Heart left ventricle (tissue), 16 donors: Measurements from ENCODE around the gene HHAT. TPM values are rescaled to one million over a fixed set of nuclear protein-coding genes. Genes with fewer than 3 reads are reported as not detected.

Experiments used
- ATAC-seq, 4 donors: fragments of 200-7000 bp; cut with Tn5 transposase; one replicate each; pipeline ENCODE4 v1.9.1; 2020 to 2022; ENCODE audit warnings: moderate library complexity in 4 of 4, mild to moderate bottlenecking in 3 of 4, moderate number of reproducible peaks in 1 of 4
- DNase-seq, 5 donors: peaks; one replicate each; pipeline ENCODE4 v3.0.0-alpha.2; 2020
- H3K27ac ChIP-seq, 12 donors: fragments of 200-600 bp; sonication (generic) in 4 of 12; one replicate each; pipeline versions ENCODE4 v1.5.0 to v1.8.0; 2016 to 2022; ENCODE audit warnings: mild to moderate bottlenecking in 2 of 12
- H3K27me3 ChIP-seq, 9 donors: fragments of 200-600 bp; sonication (generic) in 2 of 9; one replicate each; pipeline versions ENCODE4 v1.5.1 to v1.8.0; 2016 to 2022; ENCODE audit warnings: mild to moderate bottlenecking in 3 of 9
- H3K36me3 ChIP-seq, 9 donors: fragments of 200-600 bp; sonication (generic) in 2 of 9; one replicate each; pipeline versions ENCODE4 v1.5.0 to v1.8.0; 2018 to 2022; ENCODE audit warnings: mild to moderate bottlenecking in 2 of 9
- H3K4me1 ChIP-seq, 12 donors: fragments of 200-600 bp; sonication (generic) in 4 of 12; one replicate each; pipeline versions ENCODE4 v1.5.0 to v1.8.0; 2016 to 2022; ENCODE audit warnings: mild to moderate bottlenecking in 3 of 12
- H3K4me3 ChIP-seq, 12 donors: fragments of 200-600 bp; sonication (generic) in 4 of 12; one replicate each; pipeline versions ENCODE4 v1.5.0 to v1.8.0; 2017 to 2022; ENCODE audit warnings: mild to moderate bottlenecking in 9 of 12, moderate library complexity in 4 of 12
- H3K9me3 ChIP-seq, 12 donors: fragments of 200-600 bp; sonication (generic) in 4 of 12; one replicate each; pipeline versions ENCODE4 v1.5.0 to v1.8.0; 2016 to 2022; ENCODE audit warnings: mild to moderate bottlenecking in 1 of 12
- POLR2A ChIP-seq, 2 donors: fragments of 450-650 bp; IDR thresholded peaks; one replicate each; pipeline ENCODE4 v1.6.1; 2017; ENCODE audit warnings: antibody characterized with exemption in 2 of 2, mild to moderate bottlenecking in 2 of 2, moderate library complexity in 2 of 2
- WGBS, 4 donors: extraction: QIAGEN DNeasy Blood & Tissue Kit in 2 of 4; methylation state at CpG; one replicate each; pipeline versions ENCODE4 v1.1.5 to v1.1.7; 2013 to 2018; 5-methylcytosine and 5-hydroxymethylcytosine counted together
- intact Hi-C, 10 donors: fragments of 100-400 bp; cut with DNase I; formaldehyde crosslinking; loops; one replicate each; pipeline versions ENCODE4 v1.11.1 to v1.14.2; 2022
- polyA plus RNA-seq, 2 donors: library from polyadenylated mRNA; stranded (reverse); fragments of 200-250 nt; gene quantifications; one replicate each; pipeline ENCODE4 v1.2.3, GENCODE V29; 2013
- total RNA-seq, 9 donors: library from RNA; depleted of rRNA in 2 of 9; stranded (reverse); fragments of >200 nt in 2 of 9; fragmentation: NEBNext Ultra II Directional in 3 of 9; extraction: Animal tissue kit (Norgen Biotek cat#: 25700) in 3 of 9; gene quantifications; one replicate each; pipeline versions ENCODE4 v1.1.0 to v1.2.4, GENCODE V29; 2016 to 2023
- TF ChIP-seq, protein P1 (sequence below), 12 donors: fragments of 200-600 bp; sonication (generic) in 4 of 12; IDR thresholded peaks; one replicate each; pipeline versions ENCODE4 v1.5.0 to v1.8.0; 2018 to 2022; ENCODE audit warnings: antibody characterized with exemption in 12 of 12, mild to moderate bottlenecking in 5 of 12
- donor health status: ischemic (EF 13 %, LVEDD 7.1; RV severe dilation, severe dysfunction).
- donor health status: healthy with polysubstance abuse.
- donor health status: DM: no; HTN: yes; CAD: no.
- donor health status: DM: no; HTN: no; CAD: no.
- donor health status: ischemic (EF 25% LVEDD 6.9; RV normal size, moderate dysfunction).
- donor health status: ischemic (EF 25% LVEDD 5.7; RV mildly dilated, moderate dysfunction).
- donor health status: healthy.
- donor health status: DM: yes; HTN: yes; CAD: no.
- donor health status: ischemic (EF 35%, LVEDD 5.7; RV mildly dilated, moderate dysfunction).
- donor health status: nonischemic (EF 11% LVEDD 7.7; RV severe dilation, severe dysfunction).
- donor health status: DM: yes; HTN: yes; CAD: no.
- donor health status: PGD.
- donor health status: ischemic (EF 29% LVEDD 5.4; RV normal size, mild dysfunction).
- donor health status: nonischemic (EF 23%, LVEDD 6.1; RV moderate dilation, normal function).

HHAT gene
- total and polyA plus RNA-seq, 11 donors: 0.98 to 4.7 (median 2.8) TPM

GRCh38 chr1:210373878-210374599, 45.3 kb downstream of the HHAT start:
- TF ChIP-seq, protein P1, sequence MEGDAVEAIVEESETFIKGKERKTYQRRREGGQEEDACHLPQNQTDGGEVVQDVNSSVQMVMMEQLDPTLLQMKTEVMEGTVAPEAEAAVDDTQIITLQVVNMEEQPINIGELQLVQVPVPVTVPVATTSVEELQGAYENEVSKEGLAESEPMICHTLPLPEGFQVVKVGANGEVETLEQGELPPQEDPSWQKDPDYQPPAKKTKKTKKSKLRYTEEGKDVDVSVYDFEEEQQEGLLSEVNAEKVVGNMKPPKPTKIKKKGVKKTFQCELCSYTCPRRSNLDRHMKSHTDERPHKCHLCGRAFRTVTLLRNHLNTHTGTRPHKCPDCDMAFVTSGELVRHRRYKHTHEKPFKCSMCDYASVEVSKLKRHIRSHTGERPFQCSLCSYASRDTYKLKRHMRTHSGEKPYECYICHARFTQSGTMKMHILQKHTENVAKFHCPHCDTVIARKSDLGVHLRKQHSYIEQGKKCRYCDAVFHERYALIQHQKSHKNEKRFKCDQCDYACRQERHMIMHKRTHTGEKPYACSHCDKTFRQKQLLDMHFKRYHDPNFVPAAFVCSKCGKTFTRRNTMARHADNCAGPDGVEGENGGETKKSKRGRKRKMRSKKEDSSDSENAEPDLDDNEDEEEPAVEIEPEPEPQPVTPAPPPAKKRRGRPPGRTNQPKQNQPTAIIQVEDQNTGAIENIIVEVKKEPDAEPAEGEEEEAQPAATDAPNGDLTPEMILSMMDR (IDR thresholded peaks at IDR 0.05): peak; percentile 24 to 65 (median 42)
- no peak for TF ChIP-seq POLR2A (IDR thresholded peaks at IDR 0.05)
- Histone ChIP-seq H3K9me3 (no peaks in the 10 kb centered on the region), H3K27ac (peak overlapping the region in 1 of 12 donors; percentile 14), H3K4me3 (no peak overlapping the region), H3K27me3 (no peaks in the 10 kb centered on the region), H3K4me1 (peaks cover 0 to 14% (median 0%) of the 10 kb centered on the region in 12 donors), H3K36me3 (no peaks in the 10 kb centered on the region)
- DNase-seq: peak in 1 of 5 donors; percentile 45
- peak in 2 of 4 donors; percentile 55 to 72 for ATAC-seq
- intact Hi-C loops: no loop called here
- 51 to 60% (median 55%) methylated on average over 9 of the region's 9 CpGs for WGBS, 4 donors

DNA sequence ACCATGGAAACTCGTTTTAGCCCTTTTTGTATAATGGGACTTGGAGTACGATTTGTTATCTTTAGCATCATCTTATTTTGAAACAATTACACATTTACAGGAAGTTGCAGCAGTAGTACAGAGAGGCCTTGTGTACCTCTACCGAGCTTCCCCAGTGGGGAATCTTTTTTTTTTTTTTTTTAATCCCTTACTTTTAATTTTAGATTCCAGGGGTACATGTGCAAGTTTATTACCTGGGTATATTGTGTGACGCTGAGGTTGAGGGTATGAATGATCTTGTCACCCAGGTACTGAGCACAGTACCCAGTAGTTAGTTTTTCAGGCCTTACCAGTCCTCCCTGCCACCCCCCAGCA, 45.9 kb downstream of the HHAT start:
- TF ChIP-seq, protein P1 (IDR thresholded peaks at IDR 0.05): no peak
- H3K4me1 ChIP-seq: peaks cover 0 to 14% (median 0%) of the 10 kb centered on the region in 12 donors
- WGBS, 4 donors: 44 to 66% (median 57%) methylated on average over 4 of the region's 4 CpGs
- intact Hi-C loops: no loop called here
- no peak for DNase-seq
- no peaks in the 10 kb centered on the region for H3K9me3 ChIP-seq
- no peaks in the 10 kb centered on the region for H3K36me3 ChIP-seq
- no peak overlapping the region for H3K27ac ChIP-seq
- no peak overlapping the region for H3K4me3 ChIP-seq
- ATAC-seq: no peak
- H3K27me3 ChIP-seq: no peaks in the 10 kb centered on the region

DNA sequence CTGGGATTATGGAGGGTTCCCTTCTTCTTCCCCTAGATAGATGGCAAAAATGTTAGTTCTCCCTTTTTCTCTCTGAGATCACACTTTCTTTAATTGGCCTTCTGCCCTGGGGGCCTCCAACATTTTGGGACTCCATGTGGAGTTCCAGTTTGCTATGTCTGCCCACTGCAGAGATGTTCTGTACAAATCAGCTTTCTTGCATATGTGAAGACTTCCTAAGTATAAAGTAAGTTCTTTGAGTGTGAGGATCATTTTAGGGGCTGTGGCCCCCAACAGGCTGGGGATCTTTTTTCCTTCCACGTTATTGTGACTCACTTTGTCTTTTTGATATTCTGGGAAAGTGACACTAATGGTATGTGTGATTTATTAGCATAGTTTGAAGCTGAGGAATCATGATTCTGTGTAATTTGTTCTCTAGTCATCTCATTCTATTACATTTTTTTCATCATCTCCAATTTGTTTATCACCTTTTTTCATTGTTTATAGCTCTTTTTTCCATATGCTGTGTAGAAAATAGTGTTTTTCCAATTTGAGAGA, 48.2 kb downstream of the HHAT start:
- intact Hi-C loops: no loop called here
- ATAC-seq: no peak
- no peak for DNase-seq
- Histone ChIP-seq H3K27ac (no peak overlapping the region), H3K9me3 (no peaks in the 10 kb centered on the region), H3K27me3 (no peaks in the 10 kb centered on the region), H3K36me3 (no peaks in the 10 kb centered on the region), H3K4me1 (peaks cover 0 to 14% (median 0%) of the 10 kb centered on the region in 12 donors), H3K4me3 (no peak overlapping the region)
- WGBS, 4 donors: 48 to 78% (median 66%) methylated on average over 1 of the region's 1 CpG
- no peak for TF ChIP-seq POLR2A (IDR thresholded peaks at IDR 0.05)
- TF ChIP-seq, protein P1 (IDR thresholded peaks at IDR 0.05): no peak

- no peaks in the 10 kb centered on the region for H3K36me3 ChIP-seq
- TF ChIP-seq, protein P1 (IDR thresholded peaks at IDR 0.05): no peak
- TF ChIP-seq POLR2A (IDR thresholded peaks at IDR 0.05): no peak
- intact Hi-C loops: no loop called here
- H3K27ac ChIP-seq: peak overlapping the region in 2 of 12 donors; percentile 6 to 9
- no peak overlapping the region for H3K4me3 ChIP-seq
- no peaks in the 10 kb centered on the region for H3K9me3 ChIP-seq
- ATAC-seq (no peak), DNase-seq (no peak)
- peaks cover 0 to 14% (median 0%) of the 10 kb centered on the region in 12 donors for H3K4me1 ChIP-seq
- no peaks in the 10 kb centered on the region for H3K27me3 ChIP-seq
- WGBS, 4 donors: 78 to 88% (median 87%) methylated on average over 3 of the region's 3 CpGs
Observed at GRCh38 chr1:210377731-210378333, 49.1 kb downstream of the HHAT start.
